Midbrain (tissue), 1 donor: ENCODE measurements around the gene SLC25A52.
"Not testable (repeated sequence)": the region's sequence is repeated elsewhere in the genome, so short reads cannot be mapped to it uniquely, and the experiment has no call there.

Experiments used
- DNase-seq: peaks from one replicate; lab custom pipeline; 2025; lab: John Stamatoyannopoulos, UW

SLC25A52 gene

DNA sequence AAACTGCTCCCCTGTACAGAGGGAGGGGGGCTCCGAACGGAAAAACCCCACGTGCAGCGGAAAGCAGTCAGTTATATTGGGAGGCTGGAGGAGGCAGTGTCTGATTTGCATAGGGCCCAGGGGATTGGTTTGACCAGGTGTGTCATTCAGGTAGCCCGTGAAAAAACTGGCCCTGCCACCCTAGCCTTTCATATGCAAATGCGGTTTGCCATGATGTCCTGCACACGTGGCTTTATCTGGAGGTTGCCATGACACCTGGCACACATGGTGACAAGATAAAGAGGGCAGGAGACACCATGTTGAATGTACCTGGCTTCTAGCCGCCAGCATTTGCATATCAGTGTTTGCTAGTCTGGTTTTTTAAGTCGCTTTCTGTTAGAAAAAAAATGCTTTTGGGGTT lies 20.5 kb downstream of the SLC25A52 start:
- no peak for DNase-seq

GRCh38 chr18:31739651-31740050 lies 21.0 kb downstream of the SLC25A52 start:
- DNase-seq = no peak

DNA sequence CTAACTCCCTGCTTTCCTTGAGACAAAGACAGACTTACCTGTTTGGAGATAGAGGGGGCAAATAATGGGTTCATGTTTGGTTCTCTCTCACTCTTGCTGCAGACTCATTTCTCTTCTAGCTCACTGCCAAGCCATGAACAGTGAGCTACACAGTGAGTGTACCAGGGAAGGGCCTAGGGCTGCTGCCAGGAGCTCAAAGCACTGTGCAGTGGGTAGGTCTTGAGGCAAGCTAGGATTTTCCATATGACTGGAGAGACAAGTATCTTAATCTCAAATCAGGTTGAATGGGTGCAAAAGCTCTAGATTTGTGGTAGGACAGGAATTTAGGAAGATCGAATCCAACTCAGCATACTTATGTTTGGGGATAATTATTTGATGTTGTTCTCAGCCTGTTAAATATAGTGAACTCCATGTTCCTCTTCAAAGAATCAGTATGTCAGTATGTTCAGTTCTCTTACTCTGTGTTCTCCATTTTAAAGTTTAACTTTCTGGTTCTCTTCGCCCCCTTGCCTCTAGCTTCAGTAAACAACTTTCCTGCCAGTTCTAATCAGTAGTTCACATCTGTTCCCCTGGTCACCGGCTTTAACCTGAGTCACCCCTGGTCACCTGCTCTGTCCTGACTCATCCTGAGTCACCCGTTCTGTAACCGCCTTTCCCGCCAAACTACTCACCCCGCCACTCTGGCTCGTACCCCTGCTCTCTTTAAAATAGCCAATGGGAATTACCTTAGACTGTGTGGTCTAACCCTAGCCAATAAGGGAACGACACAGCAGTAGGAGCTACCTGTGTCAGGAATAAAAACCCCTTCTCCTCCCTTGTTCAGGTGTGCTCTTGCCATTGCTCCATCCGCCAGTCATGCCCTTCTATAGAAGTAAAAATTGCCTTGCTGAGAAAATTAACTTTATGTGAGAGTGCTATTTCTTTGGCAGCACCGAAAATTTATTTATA lies 21.9 kb downstream of the SLC25A52 start:
- DNase-seq = no peak

DNA sequence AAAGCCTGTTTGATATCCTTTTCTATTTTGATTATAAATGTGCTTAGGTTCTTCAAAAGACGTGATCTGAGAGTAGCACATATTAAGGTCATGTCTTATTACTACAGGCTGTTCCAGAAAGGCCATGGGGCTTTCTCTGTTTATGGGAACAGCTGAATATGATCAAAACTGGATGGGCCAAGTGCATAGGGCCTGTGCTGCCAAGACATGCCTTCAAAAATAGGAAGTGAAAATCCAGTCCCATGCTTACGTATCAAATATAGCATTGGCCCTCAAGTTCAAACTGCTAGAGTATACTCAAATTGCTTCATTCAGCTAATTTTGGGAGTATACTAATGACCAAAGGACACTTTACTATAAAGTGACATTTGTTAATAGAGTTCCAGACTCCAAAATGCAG lies 24.1 kb downstream of the SLC25A52 start:
- no peak for DNase-seq

DNA sequence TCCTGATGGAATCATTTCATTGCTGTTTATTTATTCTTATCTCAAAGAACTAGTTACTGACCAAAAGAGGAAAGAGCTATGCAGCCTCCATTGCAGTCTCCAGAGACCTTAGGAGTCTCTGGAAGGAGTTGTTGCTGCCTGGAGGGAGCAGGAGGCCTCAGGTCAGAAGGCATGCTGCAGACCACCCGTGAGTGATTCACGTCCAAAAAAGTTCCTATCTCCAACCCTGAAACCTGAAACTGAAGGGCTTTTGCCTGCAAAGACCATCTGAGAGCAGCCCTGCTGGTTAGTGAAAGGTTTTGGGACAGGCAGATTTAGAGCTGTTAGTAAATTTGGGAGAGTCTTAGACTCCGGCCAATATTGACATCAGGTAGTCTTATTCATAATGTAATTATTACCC lies 29.1 kb downstream of the SLC25A52 start:
- DNase-seq = no peak

DNA sequence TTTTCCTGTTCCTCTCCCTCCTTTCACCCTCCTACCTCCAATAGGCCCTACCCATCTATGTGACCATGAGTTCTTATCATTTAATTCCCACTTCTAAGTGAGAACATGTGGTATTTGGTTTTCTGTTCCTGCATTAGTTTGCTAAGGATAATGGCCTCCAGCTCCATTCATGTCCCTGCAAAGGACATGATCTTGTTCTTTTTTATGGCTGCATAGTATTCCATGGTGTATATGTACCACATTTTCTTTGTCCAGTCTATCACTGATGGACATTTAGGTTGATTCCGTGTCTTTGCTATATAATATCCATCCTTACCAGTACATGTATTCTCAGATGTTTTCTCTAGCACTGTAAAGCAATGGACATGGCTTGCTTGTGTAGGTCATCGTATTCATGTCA lies 31.5 kb downstream of the SLC25A52 start:
- not testable (repeated sequence) for DNase-seq

DNA sequence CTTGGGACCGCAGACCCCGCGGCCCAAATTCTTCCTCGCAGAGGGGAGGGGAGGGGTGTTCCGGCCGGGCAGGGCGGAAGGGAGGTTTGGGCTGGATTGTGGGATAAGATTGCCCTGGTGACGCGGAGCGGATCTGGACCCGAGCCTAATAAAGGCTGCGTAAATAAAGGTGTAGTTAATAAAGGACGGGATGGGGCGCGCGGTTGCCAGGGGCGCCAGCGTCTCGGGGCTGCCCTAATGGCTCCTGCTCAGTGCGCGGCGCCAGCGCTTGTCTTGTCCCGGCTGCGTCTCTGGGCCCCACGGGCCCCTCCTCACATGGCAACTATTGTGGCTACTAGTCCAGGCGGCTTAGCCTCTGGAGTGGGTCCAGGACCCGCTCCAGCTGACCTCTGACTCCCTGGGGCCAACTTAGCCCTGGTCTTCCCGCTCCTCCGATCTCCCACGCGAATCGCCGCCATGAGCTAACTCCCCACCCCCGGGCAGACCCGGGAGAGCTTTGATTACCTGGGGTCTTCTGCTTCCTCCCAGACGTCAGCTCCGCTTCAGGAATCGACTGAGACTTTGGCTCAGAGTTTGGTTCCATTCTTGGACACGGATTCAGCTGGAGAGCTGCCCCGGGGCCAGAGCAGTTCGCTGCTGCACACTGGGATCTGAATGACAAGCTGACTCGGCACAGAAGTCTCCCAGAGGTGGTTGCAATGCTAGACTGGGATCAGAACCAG lies 36.5 kb downstream of the SLC25A52 start:
- peak; percentile 10 for DNase-seq

DNA sequence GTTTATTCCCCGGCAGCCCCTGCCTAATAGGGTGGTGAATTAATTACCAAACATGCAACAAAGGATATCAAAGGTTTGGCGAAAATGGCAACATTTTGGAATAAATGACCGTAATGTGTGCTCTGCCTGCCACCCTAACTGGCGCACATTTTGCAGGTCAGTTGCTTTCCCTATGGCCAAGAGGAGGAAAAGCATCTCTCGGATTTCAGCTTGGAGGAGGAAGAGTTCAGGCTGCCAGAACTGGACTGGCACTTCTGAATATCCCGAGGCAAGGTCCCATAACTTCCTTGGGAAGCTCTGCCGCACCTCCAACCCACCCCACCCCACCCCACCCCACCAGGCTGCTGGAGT lies 37.1 kb downstream of the SLC25A52 start:
- DNase-seq = no peak

GRCh38 chr18:31722369-31722957 lies 38.2 kb downstream of the SLC25A52 start:
- DNase-seq = peak; percentile 91

GRCh38 chr18:31721601-31722000 lies 39.1 kb downstream of the SLC25A52 start:
- DNase-seq = no peak

DNA sequence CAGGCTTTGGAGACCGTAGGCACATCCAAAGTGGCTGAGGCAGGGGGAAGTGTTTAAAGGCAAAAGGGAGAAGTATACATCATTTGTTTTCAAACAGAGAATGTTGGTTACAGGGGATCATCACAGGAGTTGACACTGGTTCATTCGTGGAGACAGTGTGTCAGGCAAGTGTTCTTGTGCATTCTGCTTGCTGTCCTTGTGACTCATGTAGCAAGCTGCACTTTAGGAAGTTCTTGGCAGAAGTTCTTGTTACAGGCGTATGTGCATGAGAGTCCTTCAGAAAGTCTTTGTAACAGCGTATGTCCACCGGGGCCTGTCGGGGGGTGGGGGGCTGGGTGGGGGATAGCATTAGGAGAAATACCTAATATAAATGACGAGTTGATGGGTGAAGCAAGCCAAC lies 39.8 kb downstream of the SLC25A52 start:
- no peak for DNase-seq

- no peak for DNase-seq
These were observed 41.2 kb downstream of the SLC25A52 start for GRCh38 chr18:31719363-31720006.

DNA sequence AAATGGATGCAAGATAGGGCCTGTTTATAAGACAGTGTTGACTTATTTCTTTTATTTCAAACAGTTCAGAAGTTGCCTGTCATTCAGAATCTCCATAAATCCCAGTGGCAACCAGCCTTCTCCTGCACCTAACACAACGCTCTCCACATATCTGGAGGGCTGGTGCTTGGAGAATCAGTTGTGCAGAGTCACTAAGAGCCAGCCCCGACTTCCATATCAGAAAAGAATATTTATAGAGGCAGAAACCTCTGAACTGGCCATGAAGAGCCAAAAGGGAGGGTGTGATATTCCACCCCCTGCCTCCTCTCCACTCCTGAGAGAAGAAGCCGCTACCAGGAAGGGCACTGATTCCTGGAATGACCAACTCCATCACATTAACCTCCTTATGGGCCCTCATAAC lies 42.3 kb downstream of the SLC25A52 start:
- DNase-seq = no peak

DNA sequence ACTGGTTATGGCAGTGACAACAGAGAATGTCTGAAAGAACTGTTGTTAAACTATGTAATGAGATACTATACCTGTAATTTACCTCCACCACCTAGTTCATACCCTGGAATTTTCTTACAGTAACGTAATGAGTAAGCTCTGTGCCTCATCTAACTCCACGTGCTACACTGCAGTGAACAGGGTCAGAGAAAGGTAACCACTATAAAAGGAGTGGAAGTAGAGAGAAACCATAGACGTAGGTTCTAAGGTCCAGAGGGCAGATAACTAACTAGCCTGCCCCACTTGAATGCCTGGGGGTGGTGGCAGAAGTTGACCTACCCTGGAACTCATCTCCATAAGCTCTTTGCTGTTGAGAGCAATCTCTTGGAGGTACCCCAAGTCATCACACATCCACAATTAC lies 44.3 kb downstream of the SLC25A52 start:
- no peak for DNase-seq

- DNase-seq = no peak
These were observed 49.1 kb downstream of the SLC25A52 start for GRCh38 chr18:31711365-31712172.

DNA sequence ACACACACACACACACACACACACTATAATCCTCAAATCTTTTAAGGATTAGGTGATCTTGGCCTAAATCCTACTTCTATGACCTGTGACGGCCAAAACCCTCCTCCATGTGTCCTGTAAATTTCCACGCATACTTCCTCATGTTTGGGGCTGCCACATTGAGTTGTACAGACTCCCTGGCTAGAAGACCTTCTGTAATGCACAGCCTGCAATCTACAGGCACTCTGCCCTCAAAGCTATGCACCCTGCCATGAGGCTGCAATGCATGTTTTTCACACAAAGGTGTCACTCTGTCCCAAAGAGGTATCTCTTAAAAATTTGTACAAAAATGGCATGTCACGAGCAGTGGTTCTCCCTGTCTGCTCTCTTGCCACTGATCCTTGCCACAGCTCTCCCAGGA lies 49.9 kb downstream of the SLC25A52 start:
- DNase-seq = no peak
